ENCODE data around the gene KRI1. TPM values are rescaled to one million over a fixed set of nuclear protein-coding genes. Genes with fewer than 3 reads are reported as not detected.

The KRI1 gene
- total and polyA plus RNA-seq, 2 of the 8 experiments (the other 6 are each of a cell fraction or from before 2014, with no cell fraction given), result 14.2 to 45.2 TPM

- TF ChIP-seq SP1 (IDR thresholded peaks at IDR 0.05; ENCODE audit: low read depth, low read length), result no peak
- no peak for TF ChIP-seq POLR2AphosphoS5 (IDR thresholded peaks at IDR 0.05; ENCODE audit: low read depth, low read length)
- no peak for TF ChIP-seq TAF1 (IDR thresholded peaks at IDR 0.05; ENCODE audit: low read depth, low read length)
These were observed 57.1 kb downstream of the KRI1 start (continued) for GRCh38 chr19:10508707-10509106.
